Measurements from ENCODE around the gene DHRS13. TPM values are rescaled to one million over a fixed set of nuclear protein-coding genes. Genes with fewer than 3 reads are reported as not detected.
A peak's percentile ranks its signal among the peaks of the same experiment; 100 is the strongest.
"Not testable (repeated sequence)": the region's sequence is repeated elsewhere in the genome, so short reads cannot be mapped to it uniquely, and the experiment has no call there.

Gene DHRS13
- polyA plus RNA-seq, 1 donor: 3.9 TPM

GRCh38 chr17:28856028-28856574, 46.8 kb downstream of the DHRS13 start:
- DNase-seq: no peak

GRCh38 chr17:28855336-28855679, 47.6 kb downstream of the DHRS13 start:
- no peak for DNase-seq

- peak; percentile 90 for DNase-seq
Measured at GRCh38 chr17:28854457-28855335, 48.2 kb downstream of the DHRS13 start, which contains the start of gene ERAL1. Gene ERAL1 (plus strand): TSS chr17:28855016. CDS start chr17:28855035, 19 bp downstream.

GRCh38 chr17:28853295-28853694, 49.6 kb downstream of the DHRS13 start:
- no peak for DNase-seq

- no peak for DNase-seq
Measured at GRCh38 chr17:28849281-28849680, 53.6 kb downstream of the DHRS13 start.

GRCh38 chr17:28848667-28849066, 54.2 kb downstream of the DHRS13 start:
- DNase-seq: not testable (repeated sequence)

Other genes starting within 250 kb of the DHRS13 start
- gene SDF2, start 241.2 kb downstream of the DHRS13 start, polyA plus RNA-seq (ENCODE audit: insufficient read length): 39.5 TPM
- gene SUPT6H, start 240.9 kb downstream of the DHRS13 start, polyA plus RNA-seq (ENCODE audit: insufficient read length): 48.0 TPM
- gene PROCA1, start 191.2 kb downstream of the DHRS13 start, polyA plus RNA-seq (ENCODE audit: insufficient read length): 3.5 TPM
- gene RAB34, start 185.2 kb downstream of the DHRS13 start, polyA plus RNA-seq (ENCODE audit: insufficient read length): 58.6 TPM
- gene RPL23A, start 183.1 kb downstream of the DHRS13 start, polyA plus RNA-seq (ENCODE audit: insufficient read length): 1,269 TPM
- 4.0 TPM for gene TLCD1, start 176.8 kb downstream of the DHRS13 start, polyA plus RNA-seq (ENCODE audit: insufficient read length)
- 3.7 TPM for gene NEK8, start 174.3 kb downstream of the DHRS13 start, polyA plus RNA-seq (ENCODE audit: insufficient read length)
- 75.4 TPM for gene TRAF4, start 159.1 kb downstream of the DHRS13 start, polyA plus RNA-seq (ENCODE audit: insufficient read length)
- gene FAM222B, start 60.3 kb downstream of the DHRS13 start, polyA plus RNA-seq (ENCODE audit: insufficient read length): 15.4 TPM
- gene ERAL1, start 48.1 kb downstream of the DHRS13 start, polyA plus RNA-seq (ENCODE audit: insufficient read length): 44.0 TPM
- gene FLOT2, start 5.3 kb downstream of the DHRS13 start, polyA plus RNA-seq (ENCODE audit: insufficient read length): 77.5 TPM
- gene PHF12, start 48.4 kb upstream of the DHRS13 start, polyA plus RNA-seq (ENCODE audit: insufficient read length): 33.5 TPM
- gene SEZ6, start 103.0 kb upstream of the DHRS13 start, polyA plus RNA-seq (ENCODE audit: insufficient read length): 0.12 TPM
- 0.74 TPM for gene PIPOX, start 140.1 kb upstream of the DHRS13 start, polyA plus RNA-seq (ENCODE audit: insufficient read length)

Measured in hindlimb muscle (tissue), 1 donor.